Heart left ventricle (tissue), 13 donors: ENCODE data around the gene DNAJA3.

ENCODE experiments used
- POLR2A ChIP-seq, 2 donors: fragments of 450-650 bp; IDR thresholded peaks; one replicate each; pipeline ENCODE4 v1.6.1; 2017; ENCODE audit warnings: antibody characterized with exemption in 2 of 2, mild to moderate bottlenecking in 2 of 2, moderate library complexity in 2 of 2
- TF ChIP-seq, protein P1 (sequence below), 12 donors: fragments of 200-600 bp; sonication (generic) in 4 of 12; IDR thresholded peaks; one replicate each; pipeline versions ENCODE4 v1.5.0 to v1.8.0; 2018 to 2022; ENCODE audit warnings: antibody characterized with exemption in 12 of 12, mild to moderate bottlenecking in 5 of 12
- donor health status: ischemic (EF 13 %, LVEDD 7.1; RV severe dilation, severe dysfunction).
- donor health status: DM: no; HTN: yes; CAD: no.
- donor health status: DM: no; HTN: no; CAD: no.
- donor health status: ischemic (EF 25% LVEDD 6.9; RV normal size, moderate dysfunction).
- donor health status: ischemic (EF 25% LVEDD 5.7; RV mildly dilated, moderate dysfunction).
- donor health status: ischemic (EF 35%, LVEDD 5.7; RV mildly dilated, moderate dysfunction).
- donor health status: nonischemic (EF 11% LVEDD 7.7; RV severe dilation, severe dysfunction).
- donor health status: DM: yes; HTN: yes; CAD: no.
- donor health status: PGD.
- donor health status: ischemic (EF 29% LVEDD 5.4; RV normal size, mild dysfunction).
- donor health status: nonischemic (EF 23%, LVEDD 6.1; RV moderate dilation, normal function).

DNA sequence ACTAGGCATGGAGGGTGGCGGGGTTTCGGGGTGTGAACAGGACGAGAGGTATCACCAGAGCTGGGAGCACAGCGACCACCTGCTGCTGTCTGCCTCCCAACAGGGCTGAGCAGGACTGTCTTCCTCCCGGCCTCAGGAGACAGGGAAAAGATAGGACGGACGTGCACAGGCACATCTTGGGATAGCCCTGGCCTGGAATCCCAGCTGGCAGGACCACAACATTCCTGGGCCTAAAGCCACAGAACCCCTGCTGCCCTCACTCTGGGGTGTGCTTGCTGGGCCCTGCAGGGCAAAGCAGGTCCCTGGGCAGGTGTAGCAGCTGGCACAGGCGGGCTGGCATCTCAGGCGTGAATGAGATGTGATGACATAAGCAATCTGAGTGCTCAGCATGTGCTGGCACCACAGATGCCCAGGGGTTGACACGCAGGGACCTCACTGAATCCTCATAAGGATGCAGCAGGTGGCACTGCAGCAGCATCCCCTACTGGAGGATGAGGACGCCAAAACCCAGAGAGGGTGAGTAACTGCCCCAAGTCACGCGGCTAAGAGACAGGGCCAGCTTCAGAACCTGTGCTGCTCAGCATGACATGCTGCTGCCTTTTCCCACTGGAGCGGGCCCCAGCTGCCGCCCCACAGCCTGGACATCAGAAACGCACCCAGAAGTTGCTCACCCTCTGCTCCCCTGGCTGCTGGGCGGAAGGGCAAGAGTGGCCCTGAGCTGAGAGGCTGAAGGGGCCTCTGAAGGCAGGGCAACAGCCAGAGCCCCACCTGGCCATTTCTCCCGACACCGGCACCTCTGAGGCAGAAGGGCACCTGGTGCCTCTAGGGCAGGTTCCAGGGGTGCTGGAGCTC lies 16.4 kb upstream of the DNAJA3 start:
- TF ChIP-seq, protein P1, sequence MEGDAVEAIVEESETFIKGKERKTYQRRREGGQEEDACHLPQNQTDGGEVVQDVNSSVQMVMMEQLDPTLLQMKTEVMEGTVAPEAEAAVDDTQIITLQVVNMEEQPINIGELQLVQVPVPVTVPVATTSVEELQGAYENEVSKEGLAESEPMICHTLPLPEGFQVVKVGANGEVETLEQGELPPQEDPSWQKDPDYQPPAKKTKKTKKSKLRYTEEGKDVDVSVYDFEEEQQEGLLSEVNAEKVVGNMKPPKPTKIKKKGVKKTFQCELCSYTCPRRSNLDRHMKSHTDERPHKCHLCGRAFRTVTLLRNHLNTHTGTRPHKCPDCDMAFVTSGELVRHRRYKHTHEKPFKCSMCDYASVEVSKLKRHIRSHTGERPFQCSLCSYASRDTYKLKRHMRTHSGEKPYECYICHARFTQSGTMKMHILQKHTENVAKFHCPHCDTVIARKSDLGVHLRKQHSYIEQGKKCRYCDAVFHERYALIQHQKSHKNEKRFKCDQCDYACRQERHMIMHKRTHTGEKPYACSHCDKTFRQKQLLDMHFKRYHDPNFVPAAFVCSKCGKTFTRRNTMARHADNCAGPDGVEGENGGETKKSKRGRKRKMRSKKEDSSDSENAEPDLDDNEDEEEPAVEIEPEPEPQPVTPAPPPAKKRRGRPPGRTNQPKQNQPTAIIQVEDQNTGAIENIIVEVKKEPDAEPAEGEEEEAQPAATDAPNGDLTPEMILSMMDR (IDR thresholded peaks at IDR 0.05), result peak in 3 of 12 donors; percentile 7 to 13 (median 10)
- no peak for TF ChIP-seq POLR2A (IDR thresholded peaks at IDR 0.05)
